Breast epithelium (tissue), 4 donors: ENCODE measurements around the gene XKR7. TPM values are rescaled to one million over a fixed set of nuclear protein-coding genes. Genes with fewer than 3 reads are reported as not detected.
"Not testable (repeated sequence)": the region's sequence is repeated elsewhere in the genome, so short reads cannot be mapped to it uniquely, and the experiment has no call there.

Experiments used
- DNase-seq, 2 donors: peaks; one replicate each; pipeline ENCODE4 v3.0.0-alpha.2; 2019; ENCODE audit warnings: low spot score in 2 of 2
- H3K27ac ChIP-seq, 2 donors: fragments of 200-600 bp; sonication (generic) in 1 of 2; one replicate each; pipeline ENCODE4 v1.5.1; 2016 to 2019; ENCODE audit warnings: mild to moderate bottlenecking in 1 of 2
- H3K27me3 ChIP-seq, 2 donors: fragments of 200-600 bp; sonication (generic) in 1 of 2; one replicate each; pipeline versions ENCODE4 v1.5.1 to v1.6.0; 2017 to 2019; ENCODE audit warnings: control low read depth in 1 of 2, mild to moderate bottlenecking in 1 of 2
- H3K36me3 ChIP-seq: fragments of 200-600 bp; one replicate; pipeline ENCODE4 v1.5.1; 2019
- H3K4me1 ChIP-seq, 2 donors: fragments of 200-600 bp; sonication (generic); one replicate each; pipeline ENCODE4 v1.5.1; 2016 to 2019; ENCODE audit warnings: control low read depth in 1 of 2
- H3K4me3 ChIP-seq, 3 donors: fragments of 200-600 bp; sonication (generic); 1 replicate in 2 of 3; 2 replicates in 1 of 3; pipeline ENCODE4 v1.5.1; 2016 to 2019; ENCODE audit warnings: mild to moderate bottlenecking in 3 of 3, moderate library complexity in 2 of 3
- H3K9me3 ChIP-seq, 2 donors: fragments of 200-600 bp; sonication (generic) in 1 of 2; one replicate each; pipeline ENCODE4 v1.5.1; 2016 to 2019; ENCODE audit warnings: control low read depth in 1 of 2
- POLR2A ChIP-seq: fragments of 450-650 bp; IDR thresholded peaks from one replicate; pipeline ENCODE4 v1.6.1; 2016; ENCODE audit warnings: antibody characterized with exemption, mild to moderate bottlenecking, moderate library complexity
- POLR2AphosphoS5 ChIP-seq, 3 donors: sonication (generic); formaldehyde crosslinking; IDR thresholded peaks; one replicate each; pipeline ENCODE4 v1.6.1; 2017; ENCODE audit warnings: antibody characterized with exemption in 3 of 3
- intact Hi-C: fragments of 100-400 bp; cut with DNase I; formaldehyde crosslinking; loops from one replicate; pipeline ENCODE4 v1.15.1; 2023; ENCODE audit warnings: low total_unique reads
- total RNA-seq, 3 donors: library from RNA; depleted of rRNA; stranded (reverse); fragments of >200 nt; gene quantifications; one replicate each; pipeline ENCODE4 v1.1.0, GENCODE V29; 2016
- TF ChIP-seq, protein P1 (sequence below), 3 donors: fragments of 450-650 bp; IDR thresholded peaks; one replicate each; pipeline ENCODE4 v1.5.1; 2016 to 2017; ENCODE audit warnings: antibody characterized with exemption in 3 of 3, mild to moderate bottlenecking in 3 of 3, moderate library complexity in 3 of 3

XKR7 gene
- total RNA-seq, 3 donors from 2014 or later: not detected

DNA sequence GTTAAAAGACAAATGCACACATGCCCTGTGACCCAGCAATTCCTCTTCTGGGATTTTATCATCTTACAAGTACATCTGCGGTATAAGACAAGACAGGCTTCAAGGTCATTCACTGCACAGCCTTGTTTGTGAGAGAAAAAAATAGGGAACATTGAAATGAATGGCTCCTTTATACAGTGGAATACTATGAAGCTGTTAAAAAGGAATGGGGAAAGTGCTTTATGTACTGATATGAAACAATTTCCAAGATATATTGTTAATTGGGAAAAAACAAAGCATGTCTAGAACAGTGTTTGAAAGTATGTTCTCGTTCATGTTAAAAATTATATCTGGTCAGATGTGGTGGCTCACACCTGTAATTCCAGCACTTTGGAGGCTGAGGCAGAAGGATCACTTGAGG, 41.5 kb upstream of the XKR7 start:
- TF ChIP-seq, protein P1, sequence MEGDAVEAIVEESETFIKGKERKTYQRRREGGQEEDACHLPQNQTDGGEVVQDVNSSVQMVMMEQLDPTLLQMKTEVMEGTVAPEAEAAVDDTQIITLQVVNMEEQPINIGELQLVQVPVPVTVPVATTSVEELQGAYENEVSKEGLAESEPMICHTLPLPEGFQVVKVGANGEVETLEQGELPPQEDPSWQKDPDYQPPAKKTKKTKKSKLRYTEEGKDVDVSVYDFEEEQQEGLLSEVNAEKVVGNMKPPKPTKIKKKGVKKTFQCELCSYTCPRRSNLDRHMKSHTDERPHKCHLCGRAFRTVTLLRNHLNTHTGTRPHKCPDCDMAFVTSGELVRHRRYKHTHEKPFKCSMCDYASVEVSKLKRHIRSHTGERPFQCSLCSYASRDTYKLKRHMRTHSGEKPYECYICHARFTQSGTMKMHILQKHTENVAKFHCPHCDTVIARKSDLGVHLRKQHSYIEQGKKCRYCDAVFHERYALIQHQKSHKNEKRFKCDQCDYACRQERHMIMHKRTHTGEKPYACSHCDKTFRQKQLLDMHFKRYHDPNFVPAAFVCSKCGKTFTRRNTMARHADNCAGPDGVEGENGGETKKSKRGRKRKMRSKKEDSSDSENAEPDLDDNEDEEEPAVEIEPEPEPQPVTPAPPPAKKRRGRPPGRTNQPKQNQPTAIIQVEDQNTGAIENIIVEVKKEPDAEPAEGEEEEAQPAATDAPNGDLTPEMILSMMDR (IDR thresholded peaks at IDR 0.05): no peak
- TF ChIP-seq POLR2A (no peak), POLR2AphosphoS5 (IDR thresholded peaks at IDR 0.05) (no peak)
- H3K4me1 ChIP-seq: no peaks in the 10 kb centered on the region

GRCh38 chr20:31927627-31928159, 40.3 kb upstream of the XKR7 start:
- no peak for DNase-seq
- Histone ChIP-seq H3K27me3 (no peaks in the 10 kb centered on the region), H3K36me3 (no peaks in the 10 kb centered on the region), H3K9me3 (no peaks in the 10 kb centered on the region), H3K27ac (no peak overlapping the region), H3K4me3 (no peak overlapping the region), H3K4me1 (no peaks in the 10 kb centered on the region)
- intact Hi-C loops: no loop called here
- TF ChIP-seq, protein P1 (IDR thresholded peaks at IDR 0.05): no peak
- TF ChIP-seq POLR2A (no peak), POLR2AphosphoS5 (IDR thresholded peaks at IDR 0.05) (no peak)

More for the DNA sequence above, 41.5 kb upstream of the XKR7 start:
- no peak for DNase-seq
- Histone ChIP-seq H3K36me3 (no peaks in the 10 kb centered on the region), H3K4me3 (no peak overlapping the region), H3K27ac (no peak overlapping the region), H3K9me3 (no peaks in the 10 kb centered on the region), H3K27me3 (no peaks in the 10 kb centered on the region)
- intact Hi-C loops: no loop called here

DNA sequence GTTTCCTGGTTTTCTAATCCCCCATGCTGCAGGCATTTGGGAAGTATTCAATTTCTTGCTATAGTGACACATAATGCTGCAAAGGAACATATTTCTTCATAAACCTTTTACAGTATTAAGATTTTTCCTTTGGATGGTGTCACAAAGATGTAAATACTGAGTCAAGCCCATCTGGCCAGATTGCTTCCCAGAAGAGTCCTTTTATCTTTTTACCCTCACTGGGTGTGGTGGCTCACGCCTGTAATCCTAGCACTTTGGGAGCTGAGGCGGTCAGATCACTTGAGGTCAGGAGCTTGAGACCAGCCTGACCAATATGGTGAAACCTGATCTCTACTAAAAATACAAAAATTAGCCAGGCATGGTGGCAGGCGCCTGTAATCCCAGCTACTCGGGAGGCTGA, 38.3 kb upstream of the XKR7 start:
- H3K9me3 ChIP-seq, intact Hi-C loops, H3K27ac ChIP-seq, H3K27me3 ChIP-seq, DNase-seq, H3K4me3 ChIP-seq, H3K36me3 ChIP-seq, H3K4me1 ChIP-seq: not testable (repeated sequence)

GRCh38 chr20:31930779-31931178, 37.2 kb upstream of the XKR7 start:
- Histone ChIP-seq H3K9me3 (no peaks in the 10 kb centered on the region), H3K4me1 (no peaks in the 10 kb centered on the region), H3K27ac (no peak overlapping the region), H3K4me3 (no peak overlapping the region), H3K36me3 (no peaks in the 10 kb centered on the region), H3K27me3 (no peaks in the 10 kb centered on the region)
- no peak for DNase-seq
- TF ChIP-seq POLR2A (no peak), POLR2AphosphoS5 (IDR thresholded peaks at IDR 0.05) (no peak)
- TF ChIP-seq, protein P1 (IDR thresholded peaks at IDR 0.05): no peak
- intact Hi-C loops: no loop called here

DNA sequence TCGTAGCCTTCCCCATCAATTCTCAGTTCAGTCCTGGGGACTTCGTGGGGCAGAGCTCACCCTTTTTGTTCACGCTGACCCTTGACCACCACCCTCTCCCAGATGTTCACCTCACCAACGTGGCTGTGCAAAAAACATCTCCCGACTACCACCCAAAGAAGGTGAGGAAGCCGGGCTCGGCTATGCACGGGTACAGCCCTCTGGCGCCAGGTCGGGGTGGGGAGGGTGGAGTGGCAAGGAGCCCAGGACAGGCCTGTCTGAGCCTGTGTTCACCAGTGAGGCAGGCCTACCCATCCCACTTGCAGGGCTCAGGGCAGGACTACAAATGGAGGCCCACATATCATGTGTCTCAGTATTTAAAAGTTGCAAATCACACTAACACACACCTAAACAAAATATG, 34.3 kb upstream of the XKR7 start:
- intact Hi-C loops: no loop called here
- no peak for TF ChIP-seq POLR2A
- no peak for TF ChIP-seq POLR2AphosphoS5 (IDR thresholded peaks at IDR 0.05)
- TF ChIP-seq, protein P1 (IDR thresholded peaks at IDR 0.05): no peak
- Histone ChIP-seq H3K4me3 (no peak overlapping the region), H3K27ac (no peak overlapping the region), H3K9me3 (no peaks in the 10 kb centered on the region), H3K27me3 (no peaks in the 10 kb centered on the region), H3K36me3 (no peaks in the 10 kb centered on the region), H3K4me1 (no peaks in the 10 kb centered on the region)
- no peak for DNase-seq

GRCh38 chr20:31934491-31934890, 33.5 kb upstream of the XKR7 start:
- H3K27me3 ChIP-seq: no peaks in the 10 kb centered on the region
- no peaks in the 10 kb centered on the region for H3K36me3 ChIP-seq
- TF ChIP-seq POLR2A (no peak), POLR2AphosphoS5 (IDR thresholded peaks at IDR 0.05) (no peak)
- TF ChIP-seq, protein P1 (IDR thresholded peaks at IDR 0.05): no peak
- H3K9me3 ChIP-seq: no peaks in the 10 kb centered on the region
- H3K4me1 ChIP-seq: no peaks in the 10 kb centered on the region
- intact Hi-C loops: no loop called here
- no peak overlapping the region for H3K27ac ChIP-seq
- no peak for DNase-seq
- no peak overlapping the region for H3K4me3 ChIP-seq
